HG03103 (cell line): ENCODE measurements around the gene RPA1.

Experiments
- ATAC-seq: cut with Tn5 transposase; IDR thresholded peaks from one replicate; pipeline ENCODE4 v1.9.1; 2021; ENCODE audit warnings: low read depth; ENCODE audit not compliant: unreplicated experiment

RPA1 gene

DNA sequence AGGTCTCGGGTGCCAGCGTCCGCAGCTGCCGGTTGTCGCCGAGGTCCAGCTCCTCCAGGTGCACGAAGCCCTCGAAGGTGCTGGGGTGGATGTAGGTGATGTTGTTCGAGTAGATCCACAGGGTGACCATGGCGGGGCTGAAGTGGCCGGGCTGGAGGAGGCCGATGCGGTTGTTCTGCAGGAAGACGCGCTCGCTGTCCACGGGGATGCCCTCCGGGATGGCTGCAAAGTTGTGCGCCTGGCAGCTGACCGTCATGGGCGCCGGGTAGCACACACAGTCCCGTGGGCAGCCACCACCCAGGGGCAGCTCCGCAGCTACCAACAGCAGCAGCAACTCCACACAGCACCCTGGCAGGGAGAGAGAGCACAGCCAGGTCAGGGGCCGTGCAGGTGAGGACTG lies 107.7 kb downstream of the RPA1 start:
- no peak for ATAC-seq

DNA sequence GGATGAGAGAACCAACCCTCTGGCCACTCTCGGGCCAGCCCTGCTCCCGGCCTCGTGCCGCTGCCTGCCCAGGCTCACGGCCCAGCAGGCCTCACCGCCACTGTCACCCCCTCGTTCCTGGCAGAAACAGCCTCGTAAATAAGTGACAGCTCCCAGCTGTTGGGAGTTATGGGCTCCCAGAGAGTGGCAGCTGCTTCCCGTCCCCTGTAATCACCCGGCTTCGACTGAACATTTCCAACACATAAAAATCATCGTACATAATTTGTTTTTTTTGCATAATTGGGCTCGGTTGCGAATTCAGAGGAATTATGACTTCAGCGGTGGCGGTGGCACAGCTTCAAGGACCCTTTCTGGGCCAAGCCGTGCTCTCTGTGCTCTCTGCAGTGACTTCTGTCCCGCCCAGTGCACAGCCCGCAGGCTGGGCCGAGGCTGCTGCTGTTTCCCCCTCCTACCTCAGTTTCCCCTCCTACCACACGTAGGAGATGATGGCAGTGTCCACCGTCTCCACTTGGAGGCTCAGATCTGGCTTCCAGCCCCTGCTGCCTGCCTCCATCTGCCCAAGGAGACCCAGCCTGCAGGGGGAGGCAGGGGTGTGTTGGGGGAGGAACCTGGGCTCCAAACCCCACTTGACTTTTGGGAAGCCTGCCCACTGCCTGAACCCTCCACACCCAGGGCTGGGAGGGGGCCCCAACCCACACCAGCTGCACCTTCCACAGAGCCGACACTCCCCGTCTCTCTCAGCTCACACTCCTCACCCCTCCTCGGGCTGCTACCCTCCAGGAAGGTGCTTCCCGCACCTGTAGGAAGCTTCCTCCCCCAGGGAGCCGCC lies 110.4 kb downstream of the RPA1 start:
- ATAC-seq, result no peak

DNA sequence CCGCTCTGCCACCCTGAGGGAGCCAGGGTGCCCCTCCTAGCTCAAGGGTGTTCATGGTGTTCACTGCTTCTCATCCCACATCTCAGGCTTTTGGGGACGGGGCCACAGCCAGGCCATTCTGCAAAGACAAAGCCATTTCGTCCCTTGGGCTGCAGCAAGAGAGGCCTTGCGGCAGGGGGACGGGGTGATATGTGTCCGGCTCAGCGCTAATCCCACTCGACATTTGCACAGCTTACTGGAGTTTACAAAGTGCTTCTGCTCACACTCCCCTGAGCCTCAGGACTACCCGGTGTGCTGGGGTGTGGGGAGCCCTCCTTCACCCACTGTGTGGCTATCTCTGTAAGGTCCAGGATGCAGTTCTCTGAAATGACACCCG lies 111.0 kb downstream of the RPA1 start:
- no peak for ATAC-seq

DNA sequence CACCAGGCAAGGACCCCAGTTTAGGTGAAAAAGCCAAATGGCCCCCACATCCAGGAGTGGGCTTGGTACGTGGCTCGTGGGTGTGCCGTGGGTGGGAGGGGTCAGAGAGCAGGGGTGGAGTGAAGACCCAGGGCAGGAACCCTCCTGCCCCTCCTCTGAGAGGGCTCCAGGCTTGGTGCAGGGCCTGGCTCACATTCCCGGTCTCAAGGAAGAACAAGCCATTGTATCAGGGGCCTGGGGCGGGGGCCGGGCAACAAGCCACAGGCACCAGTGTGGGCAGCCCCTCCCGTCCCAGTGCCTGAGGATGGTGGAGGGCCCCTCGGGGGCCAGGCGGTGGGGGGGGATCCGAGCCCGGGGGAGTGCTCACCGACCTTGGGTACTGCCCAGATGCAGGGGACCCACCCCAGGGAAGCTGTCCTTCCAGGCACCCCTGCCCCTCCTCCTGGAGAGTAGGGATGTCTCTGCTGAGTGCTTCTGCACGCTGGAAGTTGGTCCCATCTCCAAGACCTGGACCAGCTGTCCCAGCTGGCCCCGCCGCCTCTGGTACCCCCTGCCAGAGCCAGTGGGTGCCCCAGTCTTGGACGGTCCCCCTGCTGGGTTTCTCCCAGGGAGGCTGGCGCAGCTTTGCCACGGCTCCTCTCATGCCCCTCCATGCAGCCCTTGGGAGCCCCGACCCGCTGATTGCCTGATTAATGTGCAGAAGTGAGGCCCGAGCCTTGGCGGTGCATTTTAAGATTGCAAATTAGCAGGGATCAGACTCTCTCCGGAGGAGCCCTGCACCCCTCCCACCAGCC lies 111.7 kb downstream of the RPA1 start:
- no peak for ATAC-seq

DNA sequence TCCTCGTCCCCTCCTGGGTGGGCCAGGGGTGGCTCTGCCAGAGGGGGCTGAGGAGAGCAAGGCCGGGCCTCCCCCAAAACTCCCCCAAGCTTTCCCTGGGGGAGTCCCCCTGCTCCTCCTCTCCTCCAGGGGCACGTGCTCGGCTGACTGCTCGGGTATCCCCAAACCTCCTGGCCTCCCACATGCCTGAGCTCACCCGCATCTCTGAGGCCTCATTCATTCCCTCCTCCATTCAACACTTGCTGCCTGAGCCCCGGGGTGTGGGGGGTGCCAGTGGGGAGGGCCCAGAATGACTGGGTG lies 112.2 kb downstream of the RPA1 start:
- ATAC-seq, result no peak

DNA sequence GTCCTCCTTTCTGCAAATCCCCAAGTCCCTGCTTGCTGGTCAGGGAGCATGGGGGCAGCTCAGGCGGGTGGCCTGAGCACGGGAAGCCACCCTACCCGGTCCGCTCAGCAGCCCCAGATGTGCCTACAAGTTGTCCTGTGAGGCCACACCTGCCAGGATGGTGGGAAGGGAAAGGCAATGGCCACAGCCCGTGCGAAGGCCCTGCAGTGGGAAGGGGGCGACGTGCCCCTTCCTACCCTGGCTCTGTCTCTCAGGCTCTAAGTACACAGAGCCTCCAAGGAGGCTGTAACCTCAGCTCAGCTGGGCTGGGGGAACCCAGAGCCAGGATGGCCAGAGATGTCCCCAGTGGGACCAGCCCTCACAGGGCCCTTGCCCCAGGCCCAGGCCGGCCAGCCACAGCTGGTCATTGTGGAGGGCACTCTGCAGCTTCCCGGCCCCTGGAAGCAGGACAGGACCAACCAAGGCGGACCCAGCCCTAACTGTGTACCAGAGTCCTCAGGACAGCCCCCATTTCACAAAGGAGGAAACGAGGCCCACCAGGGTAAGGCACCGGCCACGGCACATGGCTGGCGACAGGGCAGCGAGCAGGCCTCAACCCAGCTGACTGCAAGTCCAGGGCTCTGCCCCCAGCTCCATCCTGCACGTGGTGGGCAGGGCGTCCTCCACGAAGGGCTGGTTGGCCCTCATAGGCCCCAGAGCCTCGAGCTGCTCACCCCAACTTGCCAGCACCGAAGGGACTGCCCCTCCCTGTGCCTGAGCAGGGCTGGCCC lies 113.0 kb downstream of the RPA1 start:
- no peak for ATAC-seq

DNA sequence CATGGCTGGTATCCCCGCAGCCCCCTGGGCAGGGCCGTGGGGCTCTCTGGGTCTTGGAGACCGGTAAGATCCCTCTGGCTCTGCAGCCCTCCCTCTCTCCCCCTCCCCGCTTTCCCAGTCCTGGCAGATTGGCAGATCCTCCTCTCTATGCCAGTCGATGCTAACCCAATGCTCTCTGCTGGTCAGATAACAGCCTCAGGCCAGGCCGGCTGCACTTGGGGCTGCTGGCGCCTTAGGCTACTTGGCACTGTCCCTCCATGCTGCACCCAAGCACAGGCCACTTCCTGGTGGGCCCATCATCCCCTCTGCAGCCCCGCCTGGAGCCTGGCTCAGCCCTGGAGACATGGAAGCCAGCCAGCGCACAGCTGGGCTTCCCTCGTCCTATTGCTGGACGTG lies 113.6 kb downstream of the RPA1 start:
- ATAC-seq, result no peak

DNA sequence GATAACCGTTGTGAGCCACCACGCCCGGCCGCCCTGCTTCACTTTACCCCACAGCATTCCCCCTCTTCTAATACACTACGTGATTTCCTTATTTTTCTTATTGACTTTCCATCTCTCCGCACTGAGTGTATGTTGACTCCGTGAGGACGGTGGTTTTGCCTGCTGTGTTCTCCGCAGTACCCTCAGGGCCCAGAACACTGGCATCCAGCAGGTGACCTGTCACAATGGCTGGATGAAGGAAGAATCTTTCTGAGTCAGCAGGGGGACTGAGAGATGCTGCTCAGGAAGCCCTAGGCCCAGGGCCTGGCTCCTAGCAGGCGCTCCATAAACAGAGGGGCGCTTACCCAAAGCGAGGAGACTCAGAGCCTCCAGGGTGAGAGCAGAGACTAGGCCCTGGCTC lies 115.8 kb downstream of the RPA1 start:
- ATAC-seq, result no peak

DNA sequence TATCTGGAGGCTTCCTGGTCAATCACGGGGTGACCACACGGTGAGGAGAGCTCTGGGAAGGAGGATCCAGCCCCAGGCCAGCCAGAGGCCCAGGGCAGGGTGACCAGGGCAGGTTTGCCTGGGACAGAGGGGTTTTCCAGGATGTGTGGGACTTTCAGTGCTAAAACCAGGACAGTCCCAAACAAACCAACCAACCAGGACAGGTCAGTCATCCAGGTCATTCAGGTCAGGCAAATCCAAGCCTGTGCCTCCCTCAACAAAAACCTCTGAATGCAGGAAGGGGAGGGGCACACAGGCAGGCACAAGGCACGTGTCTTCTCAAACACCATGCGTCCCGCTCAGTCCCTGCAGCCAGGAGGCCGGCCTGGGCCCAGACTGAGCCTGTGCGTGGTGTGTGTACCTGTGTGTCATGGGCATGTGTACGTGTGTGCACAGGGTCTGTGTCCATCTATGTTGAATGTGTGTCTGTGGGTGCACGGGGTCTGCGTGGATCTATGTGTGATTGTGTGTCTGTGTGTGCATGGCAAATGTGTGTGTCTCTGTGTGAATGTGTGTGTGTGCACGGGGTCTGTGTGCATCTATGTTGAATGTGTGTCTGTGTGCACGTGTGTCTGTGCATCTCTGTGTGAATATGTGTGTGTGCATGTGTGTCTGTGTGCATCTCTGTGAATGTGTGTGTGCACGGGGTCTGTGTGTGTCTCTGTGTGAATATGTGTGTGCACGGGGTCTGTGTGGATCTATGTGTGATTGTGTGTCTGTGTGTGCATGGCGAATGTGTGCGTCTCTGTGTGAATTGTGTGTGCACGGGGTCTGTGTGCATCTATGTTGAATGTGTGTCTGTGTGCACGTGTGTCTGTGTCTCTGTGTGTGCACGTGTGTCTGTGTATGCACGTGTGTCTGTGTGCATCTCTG lies 116.5 kb downstream of the RPA1 start:
- ATAC-seq, result no peak

DNA sequence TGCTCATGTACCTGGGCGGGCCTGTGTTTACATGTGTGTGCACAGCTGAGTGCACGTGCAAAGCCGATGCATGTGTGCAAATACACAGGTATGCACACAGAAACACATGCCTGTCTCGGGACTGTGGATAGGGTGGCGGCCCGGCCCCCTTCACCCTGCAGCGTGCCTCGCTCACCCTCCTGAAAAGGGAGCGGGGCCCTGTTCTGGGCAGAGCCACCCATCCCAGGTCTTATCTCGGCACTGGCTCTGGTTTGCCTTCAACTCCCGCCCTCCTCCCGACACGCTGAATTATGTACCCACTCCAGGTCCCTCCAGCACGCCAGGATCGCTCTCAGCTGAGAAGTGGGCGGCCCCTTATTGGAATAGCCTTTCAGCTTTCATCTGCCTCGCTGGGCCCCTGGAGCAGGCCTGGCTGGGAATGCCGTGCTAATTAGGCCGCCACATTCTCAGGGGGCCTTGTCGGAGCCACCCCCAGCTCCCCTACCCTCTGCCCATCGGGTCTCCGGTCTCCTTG lies 117.5 kb downstream of the RPA1 start:
- no peak for ATAC-seq

DNA sequence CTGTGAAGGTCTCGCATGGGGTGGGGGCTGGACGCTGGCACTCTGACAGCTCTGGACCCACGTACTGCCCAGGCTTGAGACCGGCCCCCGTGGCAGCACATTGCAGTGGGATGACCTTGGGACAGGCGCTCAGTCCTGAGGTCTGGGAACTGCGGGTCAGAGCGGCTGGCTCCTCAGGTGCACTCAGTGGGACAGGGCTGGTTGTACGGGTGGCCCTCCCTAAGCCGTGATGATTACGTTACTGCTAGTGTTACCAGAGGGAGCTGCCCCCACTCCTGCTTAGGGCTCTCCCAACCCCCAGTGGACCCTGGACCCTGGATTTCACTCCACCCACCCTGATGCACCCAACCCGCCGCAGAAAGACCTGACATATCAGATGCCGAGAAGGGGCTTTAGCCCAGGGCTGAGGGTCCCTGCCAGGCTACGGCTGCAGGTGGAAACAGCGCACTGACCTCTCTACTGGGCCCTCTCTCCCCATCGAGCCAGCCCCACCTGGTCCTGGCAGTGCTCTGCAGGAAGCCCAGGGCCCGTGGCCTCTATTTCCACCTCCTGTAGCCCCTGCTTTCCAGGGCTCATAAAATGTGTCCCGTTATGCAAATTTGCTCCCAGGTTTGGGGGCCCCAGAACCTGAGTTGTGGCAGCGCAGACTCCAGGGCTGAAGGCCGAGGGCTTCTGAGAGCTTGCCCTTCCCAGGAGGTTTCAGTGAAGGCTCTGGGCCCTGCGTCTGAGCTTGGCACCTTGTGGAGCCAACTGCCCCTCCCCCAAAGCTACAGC lies 118.1 kb downstream of the RPA1 start:
- ATAC-seq, result no peak

DNA sequence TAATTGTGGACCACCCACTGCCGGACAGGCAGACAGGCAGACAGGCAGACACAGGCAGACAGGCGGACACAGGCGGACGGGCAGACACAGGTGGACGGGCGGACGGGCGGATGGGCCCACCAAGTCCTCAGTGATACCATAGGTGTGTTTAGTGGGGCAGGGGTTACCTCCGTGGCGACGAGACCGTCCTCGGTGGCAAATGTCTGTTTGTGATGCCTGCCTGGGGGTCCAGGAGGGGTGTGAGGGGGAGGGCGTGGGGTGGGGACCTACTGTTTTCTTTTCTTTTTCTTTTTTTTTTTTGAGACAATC lies 118.7 kb downstream of the RPA1 start:
- no peak for ATAC-seq
